GM21528 (cell line): ENCODE results near the gene FAU.
A peak's percentile ranks its signal among the peaks of the same experiment; 100 is the strongest.

ENCODE experiments used
- ATAC-seq: cut with Tn5 transposase; IDR thresholded peaks from one replicate; pipeline ENCODE4 v1.9.1; 2021; ENCODE audit warnings: mild to moderate bottlenecking, moderate library complexity; ENCODE audit not compliant: unreplicated experiment, low FRiP score

FAU gene

DNA sequence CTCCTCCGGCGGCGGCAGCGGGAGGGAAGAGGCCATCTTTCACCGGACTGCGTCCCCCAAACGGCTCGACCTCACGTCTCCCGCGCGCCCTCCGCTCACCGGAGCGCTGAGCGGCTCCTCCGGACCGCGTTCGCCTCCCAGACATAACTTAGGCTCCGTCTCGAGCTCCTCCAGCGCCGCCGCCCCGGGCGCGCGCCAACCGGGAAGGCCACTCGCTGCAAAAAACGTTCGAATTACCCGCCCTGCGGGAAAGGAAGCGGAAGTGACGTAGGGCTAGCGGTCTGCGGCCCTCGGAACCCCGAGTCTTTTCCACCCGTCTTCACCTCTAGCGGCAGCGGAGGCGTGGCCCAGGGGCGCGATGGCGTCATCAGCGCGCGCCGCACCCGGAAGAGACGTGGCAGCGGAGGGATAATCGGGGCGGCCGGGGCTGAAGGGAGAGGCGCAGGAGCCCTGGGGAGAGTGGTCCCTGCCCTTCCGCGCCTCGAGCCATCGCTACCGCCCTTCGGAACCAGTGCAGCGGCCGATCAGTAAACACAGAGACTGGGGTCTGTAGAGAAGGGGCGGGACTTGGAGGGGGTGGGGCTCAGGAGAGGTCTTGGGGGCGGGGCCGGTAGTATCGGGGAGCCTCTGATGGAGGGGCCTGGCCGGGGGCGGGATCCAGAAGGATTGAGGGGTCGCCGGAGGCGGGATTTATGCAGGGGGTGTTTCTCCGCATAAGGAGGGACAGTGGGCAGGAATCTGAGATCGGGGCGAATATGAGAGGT is 37.9 kb downstream of the FAU start, which contains the start of the genes CDCA5 and ZFPL1:
Gene CDCA5 (minus strand): TSS at position 207 of the 764 bp plus-strand sequence. CDS start 62 bp downstream, at position 145.
Gene ZFPL1 (plus strand): TSS at position 389 of the 764 bp plus-strand sequence. CDS start 477 bp downstream, outside the sequence.
- peak; percentile 67 for ATAC-seq

DNA sequence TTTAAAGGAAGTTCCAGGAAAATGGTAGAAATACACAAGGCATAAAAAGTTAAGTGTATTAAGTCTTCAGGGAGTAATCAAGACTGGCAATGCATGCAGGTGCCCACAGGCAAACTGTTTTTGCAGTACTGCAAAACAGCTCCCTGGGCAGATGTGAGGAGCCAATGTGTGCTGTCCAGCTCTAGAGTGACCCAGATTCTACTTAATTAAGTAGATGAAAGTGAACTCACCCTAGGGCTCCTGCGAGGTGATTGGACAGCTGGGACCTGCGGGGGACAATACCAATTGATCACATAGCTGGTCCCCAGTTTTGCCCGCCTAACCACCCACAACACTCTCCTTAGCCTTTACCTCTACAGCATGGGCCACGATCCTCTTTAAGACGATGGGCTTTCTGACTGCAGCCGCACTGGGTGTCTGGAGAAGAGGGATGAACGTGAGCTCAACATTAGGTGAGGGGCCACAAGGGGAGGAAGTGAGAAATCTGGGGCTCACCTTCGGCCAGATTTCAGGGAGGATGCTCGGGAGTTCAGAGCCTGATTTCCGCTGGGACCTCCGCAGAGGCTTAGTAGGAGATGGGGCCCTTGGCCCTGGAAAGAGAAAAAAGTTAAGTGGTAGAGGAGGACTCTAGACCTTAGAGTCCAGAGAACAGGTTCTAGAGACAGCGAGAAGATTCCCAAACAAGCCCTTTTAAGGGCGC is 38.6 kb downstream of the FAU start:
- peak; percentile 22 for ATAC-seq

DNA sequence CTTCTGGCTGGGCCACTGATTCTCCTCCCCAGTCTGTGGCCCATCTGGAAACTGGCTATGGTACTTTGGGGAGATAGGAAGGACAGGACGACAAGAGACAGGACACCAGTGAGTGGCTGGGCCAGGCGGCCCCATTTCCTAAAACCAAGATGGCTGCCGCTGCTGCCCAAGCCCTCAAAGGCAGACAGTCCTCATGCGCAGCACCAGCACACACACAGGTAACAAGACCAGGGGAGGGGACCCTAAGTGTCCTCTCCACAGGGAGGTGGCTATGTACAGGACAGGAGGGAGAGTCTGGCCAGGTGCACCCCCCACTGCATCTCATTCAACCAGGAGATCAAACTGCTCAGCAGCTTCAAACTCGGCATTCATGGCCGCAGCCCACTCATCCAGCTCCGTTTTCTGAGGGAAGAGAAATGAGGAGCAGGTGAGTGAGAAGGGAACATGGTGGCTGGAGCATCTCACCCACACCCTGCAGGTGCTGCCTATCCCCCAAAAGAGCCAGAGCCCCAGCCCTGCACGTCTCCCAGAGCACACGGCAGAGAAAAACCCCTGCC is 43.1 kb downstream of the FAU start:
- no peak for ATAC-seq

DNA sequence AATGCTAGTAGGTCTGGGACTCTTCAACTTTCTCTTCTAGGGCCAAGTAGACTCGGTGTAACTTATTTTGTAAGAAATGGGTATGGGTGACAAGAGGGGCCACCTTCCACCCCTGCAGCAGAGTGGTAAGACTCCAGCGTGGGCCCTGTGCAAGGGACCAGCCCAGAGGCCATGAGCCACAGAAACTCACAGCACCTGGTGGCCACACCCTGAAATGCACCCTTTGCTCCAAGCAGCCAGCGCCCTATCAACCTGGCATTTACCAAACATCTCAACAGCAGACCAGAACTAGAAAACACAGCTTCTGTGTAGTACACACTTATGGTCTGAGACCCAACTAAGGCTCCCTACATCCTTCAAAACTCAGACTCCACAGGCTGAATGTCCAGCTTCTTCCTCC is 43.8 kb downstream of the FAU start:
- ATAC-seq: no peak

DNA sequence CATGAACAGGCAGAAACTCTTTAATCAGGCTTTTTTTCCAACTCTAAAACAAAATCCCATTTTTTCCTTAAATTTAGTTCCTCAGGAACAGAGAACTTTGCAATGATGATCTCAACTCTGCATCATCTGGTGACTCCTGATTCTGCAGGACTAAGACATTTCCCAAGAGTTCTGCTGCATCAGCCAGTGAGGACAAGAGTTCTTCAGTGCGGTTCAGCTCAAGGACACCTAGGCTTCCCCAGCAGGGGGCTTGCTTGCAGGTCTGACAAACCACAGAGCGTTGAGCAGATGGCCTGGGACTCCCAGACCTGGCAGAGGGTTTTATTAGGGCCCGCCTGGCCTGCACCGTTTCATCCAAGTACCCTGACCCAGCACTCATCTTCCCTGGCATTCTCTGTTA is 44.5 kb downstream of the FAU start:
- ATAC-seq: no peak

DNA sequence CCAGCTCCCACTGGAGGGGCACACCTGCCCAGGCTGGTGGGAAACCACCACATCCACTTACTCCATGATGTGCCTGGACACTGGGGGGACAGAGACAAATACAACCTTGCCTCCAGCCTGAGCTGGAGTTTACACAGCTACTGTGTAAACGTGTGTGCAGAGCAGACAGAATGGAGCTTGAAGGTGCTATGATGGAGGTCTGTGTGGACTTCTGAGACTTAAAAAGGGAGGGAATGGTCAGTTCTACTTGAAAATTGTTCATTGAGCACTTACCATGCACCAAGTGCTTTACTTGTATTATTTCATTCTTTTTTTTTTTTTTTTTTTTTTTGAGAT is 49.3 kb downstream of the FAU start:
- ATAC-seq: no peak

DNA sequence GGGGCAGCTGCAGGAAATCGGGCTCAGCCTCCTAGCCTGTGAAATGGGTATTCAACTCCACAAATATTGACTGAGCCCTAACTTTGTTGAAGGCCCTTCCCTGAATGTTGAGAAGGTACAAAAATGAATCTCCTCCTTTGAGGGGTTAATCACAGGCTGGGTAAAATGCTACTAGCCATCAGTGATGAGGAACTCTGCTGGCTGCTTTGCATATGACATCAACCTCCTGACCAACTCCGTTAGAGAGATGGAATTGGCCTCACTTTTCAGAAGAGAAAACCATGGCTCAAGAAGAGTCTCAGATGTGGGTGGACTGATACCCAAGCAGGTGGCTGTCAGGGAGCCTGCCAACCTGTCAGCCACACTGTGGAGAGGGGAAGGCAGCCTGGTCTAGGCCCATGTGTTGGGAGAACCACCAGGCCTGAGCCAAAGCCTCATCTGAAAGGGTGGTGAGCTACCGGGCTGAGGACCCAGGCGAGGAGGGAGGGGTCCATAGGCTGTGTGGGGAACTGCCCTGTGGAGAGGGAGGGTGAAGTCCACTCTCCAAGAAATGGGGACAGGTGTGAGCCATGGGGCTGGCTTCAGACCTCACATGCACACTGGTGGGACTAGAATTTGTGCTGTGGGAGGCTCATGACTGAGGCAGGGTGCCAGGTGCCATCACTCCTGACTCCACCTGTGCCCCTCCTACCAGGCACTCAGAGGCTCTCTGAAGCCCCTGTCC is 49.9 kb downstream of the FAU start:
- ATAC-seq: no peak
